Gastroesophageal sphincter (tissue), 2 donors: ENCODE measurements around the gene CDH4.

Experiments used
- EP300 ChIP-seq: sonication (generic); formaldehyde crosslinking; IDR thresholded peaks from one replicate; pipeline ENCODE4 v1.6.1; 2017; ENCODE audit warnings: antibody characterized with exemption, mild to moderate bottlenecking
- POLR2A ChIP-seq, 2 donors: fragments of 450-650 bp; IDR thresholded peaks; one replicate each; pipeline ENCODE4 v1.6.1; 2017; ENCODE audit warnings: antibody characterized with exemption in 2 of 2, mild to moderate bottlenecking in 2 of 2, moderate library complexity in 1 of 2

DNA sequence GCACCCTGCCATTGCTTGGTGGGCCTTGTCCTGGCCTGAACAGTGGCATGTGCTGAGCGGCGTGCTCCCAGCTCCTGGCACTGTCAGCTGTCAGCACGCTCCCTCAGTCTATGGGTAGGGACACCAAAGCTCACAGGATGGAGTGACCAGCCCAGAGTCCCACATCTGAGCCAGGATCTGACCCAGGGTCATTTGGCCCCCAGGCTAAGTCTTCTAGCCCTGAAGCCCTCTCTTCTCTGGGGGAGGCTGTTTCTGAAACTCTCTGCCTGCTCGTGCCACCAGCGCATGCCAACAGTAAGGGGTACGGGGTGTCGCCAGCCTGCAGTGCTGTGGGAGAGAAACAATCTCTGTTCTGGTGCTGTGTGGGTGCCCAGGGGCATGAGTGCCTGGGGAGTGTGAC is 37.1 kb downstream of the CDH4 start:
- TF ChIP-seq POLR2A (IDR thresholded peaks at IDR 0.05) = no peak
- TF ChIP-seq EP300 = no peak
